ENCODE results near the gene HASPIN. TPM values are rescaled to one million over a fixed set of nuclear protein-coding genes. Genes with fewer than 3 reads are reported as not detected.

HASPIN gene
- total RNA-seq, 2 experiments from 2014 or later = 20.7 to 21.3 TPM

DNA sequence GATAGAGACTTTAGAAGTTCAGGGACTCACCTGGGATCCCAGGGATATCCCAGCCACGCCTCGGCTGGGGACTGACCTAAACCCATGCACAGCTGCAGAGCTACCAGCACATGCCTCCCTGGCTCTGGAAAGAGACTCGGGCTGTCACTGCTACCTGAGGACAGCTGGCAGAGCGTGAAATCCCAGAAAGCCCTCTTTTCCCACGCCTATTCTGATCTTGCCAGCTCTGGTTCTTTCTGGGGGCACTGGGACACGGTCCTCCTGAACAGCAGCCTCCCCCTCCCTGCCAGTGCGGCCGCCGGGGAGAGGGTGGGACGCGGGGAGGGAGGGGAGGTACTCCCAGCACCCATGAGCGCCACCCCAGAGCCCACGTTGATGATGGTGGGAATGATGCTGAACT lies 38.5 kb upstream of the HASPIN start:
- ChIA-PET CTCF (interaction anchor here (1.1 kb wide), 1 partner anchor 52 kb away, joined by 3 read pairs; no protein-coding TSS in a partner anchor), POLR2A (no interaction called here)
- no peak overlapping the region for H3K27ac Mint-ChIP-seq
- peaks cover 7% of the 10 kb centered on the region for H3K4me1 Mint-ChIP-seq (ENCODE audit: low read depth)
- TF ChIP-seq, protein P1, sequence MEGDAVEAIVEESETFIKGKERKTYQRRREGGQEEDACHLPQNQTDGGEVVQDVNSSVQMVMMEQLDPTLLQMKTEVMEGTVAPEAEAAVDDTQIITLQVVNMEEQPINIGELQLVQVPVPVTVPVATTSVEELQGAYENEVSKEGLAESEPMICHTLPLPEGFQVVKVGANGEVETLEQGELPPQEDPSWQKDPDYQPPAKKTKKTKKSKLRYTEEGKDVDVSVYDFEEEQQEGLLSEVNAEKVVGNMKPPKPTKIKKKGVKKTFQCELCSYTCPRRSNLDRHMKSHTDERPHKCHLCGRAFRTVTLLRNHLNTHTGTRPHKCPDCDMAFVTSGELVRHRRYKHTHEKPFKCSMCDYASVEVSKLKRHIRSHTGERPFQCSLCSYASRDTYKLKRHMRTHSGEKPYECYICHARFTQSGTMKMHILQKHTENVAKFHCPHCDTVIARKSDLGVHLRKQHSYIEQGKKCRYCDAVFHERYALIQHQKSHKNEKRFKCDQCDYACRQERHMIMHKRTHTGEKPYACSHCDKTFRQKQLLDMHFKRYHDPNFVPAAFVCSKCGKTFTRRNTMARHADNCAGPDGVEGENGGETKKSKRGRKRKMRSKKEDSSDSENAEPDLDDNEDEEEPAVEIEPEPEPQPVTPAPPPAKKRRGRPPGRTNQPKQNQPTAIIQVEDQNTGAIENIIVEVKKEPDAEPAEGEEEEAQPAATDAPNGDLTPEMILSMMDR (IDR thresholded peaks at IDR 0.05) = no peak
- peaks cover 5% of the 10 kb centered on the region for H3K36me3 Mint-ChIP-seq (ENCODE audit: low read depth)
- no peak for ATAC-seq
- H3K27me3 Mint-ChIP-seq = no peaks in the 10 kb centered on the region
- intact Hi-C loops (cut with micrococcal nuclease) = loop anchor here (10.0 kb wide), 1 partner anchor 60 kb away; no protein-coding TSS in a partner anchor
- H3K4me3 Mint-ChIP-seq = no peak overlapping the region
- H3K9me3 Mint-ChIP-seq = no peaks in the 10 kb centered on the region
- DNase-seq = no peak

DNA sequence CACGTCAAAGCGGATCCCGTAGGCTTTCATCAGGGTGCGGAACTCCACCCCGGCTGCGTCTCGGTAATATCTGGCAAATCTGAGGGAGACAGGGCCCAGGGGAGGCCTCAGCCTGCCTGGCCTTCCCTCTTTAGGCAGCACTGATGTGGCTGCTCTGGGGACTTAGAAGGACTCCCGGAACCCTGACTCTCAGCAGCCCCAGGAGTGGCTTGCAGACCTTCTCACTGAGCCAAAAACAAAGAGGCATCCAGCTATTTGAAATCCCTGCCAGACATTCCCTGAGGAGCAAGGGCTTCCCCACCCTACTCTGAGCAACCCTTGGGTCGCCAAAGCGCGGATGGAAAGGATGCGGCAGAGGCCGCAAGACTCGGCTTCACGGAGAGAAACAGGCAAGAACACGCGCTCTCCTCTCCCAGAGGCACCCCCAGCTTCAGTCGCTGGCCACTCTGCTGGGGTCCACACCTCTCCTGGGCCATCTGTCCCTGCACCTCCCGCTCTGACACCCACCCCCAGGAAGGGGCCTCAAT lies 35.6 kb upstream of the HASPIN start:
- H3K27me3 Mint-ChIP-seq = no peaks in the 10 kb centered on the region
- ATAC-seq (no peak), DNase-seq (no peak)
- peaks cover 5% of the 10 kb centered on the region for H3K4me1 Mint-ChIP-seq (ENCODE audit: low read depth)
- POLR2A ChIA-PET = no interaction called here
- H3K36me3 Mint-ChIP-seq (ENCODE audit: low read depth) = peaks cover 10% of the 10 kb centered on the region
- no peak overlapping the region for H3K4me3 Mint-ChIP-seq
- CTCF ChIA-PET = no interaction called here
- TF ChIP-seq, protein P1 (IDR thresholded peaks at IDR 0.05) = no peak
- no peak overlapping the region for H3K27ac Mint-ChIP-seq
- intact Hi-C loops (cut with micrococcal nuclease) = loop anchor here (10.0 kb wide), 1 partner anchor 63 kb away; no protein-coding TSS in a partner anchor
- no peaks in the 10 kb centered on the region for H3K9me3 Mint-ChIP-seq

DNA sequence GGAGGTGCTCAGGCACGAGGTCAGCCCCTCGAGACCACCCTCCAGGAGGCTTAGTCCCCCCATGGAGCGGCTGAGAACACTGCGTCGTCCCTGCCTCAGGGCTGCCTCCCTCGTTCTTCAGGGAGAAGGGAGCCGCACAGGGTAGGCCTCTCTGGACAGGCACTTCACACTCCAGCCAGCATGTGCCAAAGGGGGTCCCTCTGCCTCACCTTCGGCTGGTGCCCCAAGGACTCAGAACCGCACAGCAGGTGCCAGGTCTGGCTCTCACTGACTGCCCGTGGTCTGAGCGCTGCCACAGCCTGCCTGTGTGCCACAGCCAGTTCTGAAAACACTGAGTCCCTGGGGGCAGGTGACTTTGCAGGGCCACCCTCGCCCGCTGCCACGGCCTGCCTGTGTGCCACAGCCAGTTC lies 34.8 kb upstream of the HASPIN start:
- TF ChIP-seq, protein P1 (IDR thresholded peaks at IDR 0.05) = no peak
- H3K27me3 Mint-ChIP-seq = no peaks in the 10 kb centered on the region
- POLR2A ChIA-PET = no interaction called here
- no peaks in the 10 kb centered on the region for H3K9me3 Mint-ChIP-seq
- no peak overlapping the region for H3K4me3 Mint-ChIP-seq
- H3K27ac Mint-ChIP-seq = no peak overlapping the region
- peaks cover 6% of the 10 kb centered on the region for H3K4me1 Mint-ChIP-seq (ENCODE audit: low read depth)
- CTCF ChIA-PET = no interaction called here
- DNase-seq (no peak), ATAC-seq (no peak)
- intact Hi-C loops (cut with micrococcal nuclease) = loop anchor here (10.0 kb wide), 1 partner anchor 64 kb away; no protein-coding TSS in a partner anchor
- peaks cover 10% of the 10 kb centered on the region for H3K36me3 Mint-ChIP-seq (ENCODE audit: low read depth)

DNA sequence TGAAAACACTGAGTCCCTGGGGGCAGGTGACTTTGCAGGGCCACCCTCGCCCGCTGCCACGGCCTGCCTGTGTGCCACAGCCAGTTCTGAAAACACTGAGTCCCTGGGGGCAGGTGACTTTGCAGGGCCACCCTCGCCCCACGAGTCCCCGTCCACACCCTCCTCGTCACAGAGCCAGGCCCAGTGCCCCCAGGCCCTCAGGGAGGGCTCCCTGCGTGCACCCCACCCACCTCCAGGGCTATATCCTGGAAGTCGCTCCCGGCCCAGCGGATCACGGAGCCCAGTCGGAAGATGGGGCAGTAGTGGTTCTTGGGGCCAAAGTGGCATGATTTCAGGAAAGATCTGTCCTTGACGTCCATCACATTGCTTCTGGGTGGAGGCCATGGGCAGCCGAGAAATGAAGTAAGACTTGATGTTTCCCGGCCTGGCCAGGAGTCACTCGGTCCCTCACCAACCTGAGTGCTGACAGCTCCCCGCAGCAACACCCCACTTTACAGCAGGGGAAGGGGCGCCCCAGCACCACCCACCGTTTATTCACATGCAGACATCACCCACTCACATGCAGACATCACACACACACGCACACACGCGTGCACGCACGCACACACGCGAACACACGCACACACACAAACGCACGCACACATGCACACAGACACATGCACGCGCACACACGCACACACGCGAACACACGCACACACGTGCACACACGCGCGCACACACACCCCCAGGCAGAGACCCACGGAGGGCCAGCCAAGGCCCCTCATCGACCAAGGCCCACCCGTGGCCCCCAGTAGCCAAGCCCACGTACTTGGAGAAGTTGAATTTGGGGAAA lies 34.2 kb upstream of the HASPIN start:
- DNase-seq (no peak), ATAC-seq (no peak)
- Mint-ChIP-seq H3K4me3 (no peak overlapping the region), H3K9me3 (no peaks in the 10 kb centered on the region), H3K27ac (no peak overlapping the region), H3K36me3 (ENCODE audit: low read depth) (peaks cover 10% of the 10 kb centered on the region), H3K4me1 (ENCODE audit: low read depth) (peaks cover 12% of the 10 kb centered on the region), H3K27me3 (no peaks in the 10 kb centered on the region)
- ChIA-PET POLR2A (no interaction called here), CTCF (no interaction called here)
- intact Hi-C loops (cut with micrococcal nuclease) = loop anchor here (10.0 kb wide), 1 partner anchor 65 kb away; no protein-coding TSS in a partner anchor
- TF ChIP-seq, protein P1 (IDR thresholded peaks at IDR 0.05) = no peak

Data from activated CD8-positive, alpha-beta T cell treated with anti-CD3 and anti-CD28 coated beads for 36 hours (primary cell).